Esophagus squamous epithelium (tissue), 4 donors: Measurements from ENCODE around the gene CYSTM1.

Experiments
- CTCF ChIP-seq, 6 experiments: fragments of 450-650 bp in 4 of 6; fragments of 200-600 bp in 2 of 6; sonication (generic) in 2 of 6; IDR thresholded peaks; one replicate each; pipeline ENCODE4 v1.5.1; 2016 to 2019; ENCODE audit warnings: antibody characterized with exemption in 6 of 6, mild to moderate bottlenecking in 4 of 6, moderate library complexity in 4 of 6
- POLR2A ChIP-seq, 4 donors: fragments of 450-650 bp; IDR thresholded peaks; one replicate each; pipeline ENCODE4 v1.6.1; 2017; ENCODE audit warnings: antibody characterized with exemption in 4 of 4, mild to moderate bottlenecking in 4 of 4, moderate library complexity in 3 of 4

- no peak for TF ChIP-seq POLR2A (IDR thresholded peaks at IDR 0.05)
- TF ChIP-seq CTCF (IDR thresholded peaks at IDR 0.05) = no peak
Observed at GRCh38 chr5:140141241-140141640, 33.7 kb upstream of the CYSTM1 start.
